ENCODE data around the gene SPATA13.

Gene SPATA13

DNA sequence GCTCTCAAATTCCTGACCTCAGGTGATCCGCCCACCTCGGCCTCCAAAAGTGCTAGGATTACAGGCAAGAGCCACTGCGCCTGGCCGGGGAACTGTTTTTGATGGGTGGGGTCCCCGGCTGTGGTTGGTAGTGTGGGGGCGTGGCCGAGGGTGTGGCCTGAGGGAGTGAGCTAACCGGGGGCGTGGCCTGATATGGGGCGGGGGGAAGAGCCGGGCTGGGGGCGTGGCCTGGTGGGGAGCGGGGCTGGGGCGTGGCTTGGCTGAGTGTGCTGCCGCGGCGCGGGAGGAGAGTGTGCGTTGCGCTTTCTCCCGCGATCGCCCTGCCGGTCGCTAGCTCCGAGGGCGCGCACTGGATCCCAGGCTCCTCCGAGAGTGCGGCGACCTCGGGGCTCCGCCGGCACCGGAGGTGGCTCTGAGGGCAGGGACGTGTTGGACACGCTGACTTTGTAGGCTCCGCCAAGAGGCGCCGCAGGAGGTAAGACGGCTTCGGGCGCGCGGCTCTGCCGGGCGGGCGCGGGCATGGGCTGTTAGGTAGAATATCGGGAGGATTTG, at the start of gene SPATA13:
TSS of gene SPATA13 (plus strand) at position 263 of the 552 bp plus-strand sequence. CDS start 62,210 bp downstream, outside the sequence.
- ATAC-seq (ENCODE audit: insufficient read depth, low read depth): peak; percentile 84
- Histone ChIP-seq H3K27ac (ENCODE audit: low read length) (peak within 1 kb of the TSS; percentile 21; the same call in 1 of the 2 replicates), H3K79me2 (ENCODE audit: insufficient read depth, low read length) (peaks cover 6% of the 10 kb centered on the region; the same call in 1 of the 2 replicates)

DNA sequence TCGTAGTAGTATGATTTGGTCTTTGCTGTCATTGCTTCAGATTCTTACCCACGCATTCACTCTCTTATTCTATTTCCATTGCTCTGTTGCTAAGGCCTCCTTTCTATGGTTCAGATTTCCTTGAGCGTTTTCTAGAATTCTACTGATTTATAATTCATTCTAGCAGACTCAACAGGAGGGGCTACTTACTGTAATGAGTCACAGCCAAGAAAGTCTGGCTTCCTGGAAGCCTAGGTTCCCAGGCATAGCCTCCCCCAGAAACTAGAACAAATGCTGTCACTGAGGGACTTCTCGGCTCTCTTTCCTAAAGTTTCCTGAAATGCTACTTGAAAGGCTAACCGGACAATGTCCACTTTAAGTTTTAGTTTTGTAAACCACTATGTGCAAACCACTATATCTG, 47.7 kb upstream of the SPATA13 start:
- Histone ChIP-seq H3K9me3 (ENCODE audit: insufficient read depth, low read length, severe bottlenecking) (no peaks in the 10 kb centered on the region), H3K4me3 (ENCODE audit: low read depth in 1 of 2, low read length in 2 of 2) (no peak overlapping the region), H3K79me2 (ENCODE audit: insufficient read depth, low read length) (no peaks in the 10 kb centered on the region), H3K27ac (ENCODE audit: low read length) (no peak overlapping the region), H2AFZ (ENCODE audit: low read depth, low read length) (no peak overlapping the region), H3K36me3 (ENCODE audit: insufficient read depth, low read length) (no peaks in the 10 kb centered on the region), H3K27me3 (ENCODE audit: insufficient read depth, low read length, poor library complexity) (no peaks in the 10 kb centered on the region), H3K4me2 (ENCODE audit: insufficient read depth, low read length) (no peak overlapping the region), H3K4me1 (ENCODE audit: insufficient read depth, low read length) (no peaks in the 10 kb centered on the region), H3K9ac (ENCODE audit: low read depth, low read length) (no peak overlapping the region), H4K20me1 (ENCODE audit: insufficient read depth, low read length) (no peaks in the 10 kb centered on the region)
- no peak for DNase-seq
- TF ChIP-seq, protein P1, sequence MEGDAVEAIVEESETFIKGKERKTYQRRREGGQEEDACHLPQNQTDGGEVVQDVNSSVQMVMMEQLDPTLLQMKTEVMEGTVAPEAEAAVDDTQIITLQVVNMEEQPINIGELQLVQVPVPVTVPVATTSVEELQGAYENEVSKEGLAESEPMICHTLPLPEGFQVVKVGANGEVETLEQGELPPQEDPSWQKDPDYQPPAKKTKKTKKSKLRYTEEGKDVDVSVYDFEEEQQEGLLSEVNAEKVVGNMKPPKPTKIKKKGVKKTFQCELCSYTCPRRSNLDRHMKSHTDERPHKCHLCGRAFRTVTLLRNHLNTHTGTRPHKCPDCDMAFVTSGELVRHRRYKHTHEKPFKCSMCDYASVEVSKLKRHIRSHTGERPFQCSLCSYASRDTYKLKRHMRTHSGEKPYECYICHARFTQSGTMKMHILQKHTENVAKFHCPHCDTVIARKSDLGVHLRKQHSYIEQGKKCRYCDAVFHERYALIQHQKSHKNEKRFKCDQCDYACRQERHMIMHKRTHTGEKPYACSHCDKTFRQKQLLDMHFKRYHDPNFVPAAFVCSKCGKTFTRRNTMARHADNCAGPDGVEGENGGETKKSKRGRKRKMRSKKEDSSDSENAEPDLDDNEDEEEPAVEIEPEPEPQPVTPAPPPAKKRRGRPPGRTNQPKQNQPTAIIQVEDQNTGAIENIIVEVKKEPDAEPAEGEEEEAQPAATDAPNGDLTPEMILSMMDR (IDR thresholded peaks at IDR 0.05; ENCODE audit: borderline replicate concordance, extremely low read depth, low read length, poor library complexity, severe bottlenecking): no peak
- TF ChIP-seq EZH2 (IDR thresholded peaks at IDR 0.05; ENCODE audit: borderline replicate concordance, low read depth, low read length, severe bottlenecking): no peak
- ATAC-seq (ENCODE audit: insufficient read depth, low read depth): no peak

More for the DNA sequence above, at the start of gene SPATA13:
- Histone ChIP-seq H3K27me3 (ENCODE audit: insufficient read depth, low read length, poor library complexity) (no peaks in the 10 kb centered on the region), H2AFZ (ENCODE audit: low read depth, low read length) (peak within 1 kb of the TSS; percentile 92), H3K4me2 (ENCODE audit: insufficient read depth, low read length) (peak within 1 kb of the TSS; percentile 87), H3K9ac (ENCODE audit: low read depth, low read length) (peak within 1 kb of the TSS; percentile 68), H3K36me3 (ENCODE audit: insufficient read depth, low read length) (peaks cover 6% of the 10 kb centered on the region), H3K4me1 (ENCODE audit: insufficient read depth, low read length) (peaks cover 25% of the 10 kb centered on the region), H3K9me3 (ENCODE audit: insufficient read depth, low read length, severe bottlenecking) (no peaks in the 10 kb centered on the region), H4K20me1 (ENCODE audit: insufficient read depth, low read length) (peaks cover 19% of the 10 kb centered on the region), H3K4me3 (ENCODE audit: low read depth in 1 of 2, low read length in 2 of 2) (peak within 1 kb of the TSS; percentile 39 to 69; a peak in 3 of 4 replicates)
- TF ChIP-seq EZH2 (IDR thresholded peaks at IDR 0.05; ENCODE audit: borderline replicate concordance, low read depth, low read length, severe bottlenecking): no peak
- TF ChIP-seq, protein P1 (IDR thresholded peaks at IDR 0.05; ENCODE audit: borderline replicate concordance, extremely low read depth, low read length, poor library complexity, severe bottlenecking): no peak
- DNase-seq: peak; percentile 92

DNA sequence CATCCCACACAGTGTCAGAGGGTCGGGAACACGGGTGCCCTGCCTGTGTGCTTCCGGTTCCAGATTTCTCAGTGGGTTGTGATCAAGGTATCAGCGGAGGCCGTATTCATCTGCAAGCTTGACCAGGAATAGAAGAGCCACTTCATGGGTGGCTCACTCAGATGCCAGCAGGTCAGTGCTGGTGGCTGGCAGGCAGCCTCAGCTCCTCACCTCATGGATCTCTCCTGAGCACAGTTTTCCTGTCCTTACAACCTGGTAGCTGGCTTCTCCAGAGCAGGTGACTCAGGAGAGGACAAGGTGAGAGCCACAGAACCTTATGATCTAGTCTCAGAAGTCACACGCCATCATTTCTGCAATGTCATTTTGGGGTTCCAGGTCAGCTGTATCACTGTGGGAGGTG, 44.8 kb upstream of the SPATA13 start:
- Histone ChIP-seq H3K36me3 (ENCODE audit: insufficient read depth, low read length) (no peaks in the 10 kb centered on the region), H3K27me3 (ENCODE audit: insufficient read depth, low read length, poor library complexity) (no peaks in the 10 kb centered on the region), H3K4me1 (ENCODE audit: insufficient read depth, low read length) (no peaks in the 10 kb centered on the region), H3K4me3 (ENCODE audit: low read depth in 1 of 2, low read length in 2 of 2) (no peak overlapping the region), H3K9me3 (ENCODE audit: insufficient read depth, low read length, severe bottlenecking) (no peaks in the 10 kb centered on the region), H2AFZ (ENCODE audit: low read depth, low read length) (no peak overlapping the region), H3K27ac (ENCODE audit: low read length) (no peak overlapping the region), H4K20me1 (ENCODE audit: insufficient read depth, low read length) (no peaks in the 10 kb centered on the region), H3K4me2 (ENCODE audit: insufficient read depth, low read length) (no peak overlapping the region), H3K79me2 (ENCODE audit: insufficient read depth, low read length) (no peaks in the 10 kb centered on the region), H3K9ac (ENCODE audit: low read depth, low read length) (no peak overlapping the region)
- no peak for ATAC-seq (ENCODE audit: insufficient read depth, low read depth)
- no peak for DNase-seq
- TF ChIP-seq EZH2 (IDR thresholded peaks at IDR 0.05; ENCODE audit: borderline replicate concordance, low read depth, low read length, severe bottlenecking): no peak
- TF ChIP-seq, protein P1 (IDR thresholded peaks at IDR 0.05; ENCODE audit: borderline replicate concordance, extremely low read depth, low read length, poor library complexity, severe bottlenecking): no peak

Data from DND-41 (cell line).